Measurements from ENCODE around the gene WNT7A. TPM values are rescaled to one million over a fixed set of nuclear protein-coding genes. Genes with fewer than 3 reads are reported as not detected.

WNT7A gene
- polyA plus RNA-seq, 4 donors: 0.01 TPM; not detected in 3

DNA sequence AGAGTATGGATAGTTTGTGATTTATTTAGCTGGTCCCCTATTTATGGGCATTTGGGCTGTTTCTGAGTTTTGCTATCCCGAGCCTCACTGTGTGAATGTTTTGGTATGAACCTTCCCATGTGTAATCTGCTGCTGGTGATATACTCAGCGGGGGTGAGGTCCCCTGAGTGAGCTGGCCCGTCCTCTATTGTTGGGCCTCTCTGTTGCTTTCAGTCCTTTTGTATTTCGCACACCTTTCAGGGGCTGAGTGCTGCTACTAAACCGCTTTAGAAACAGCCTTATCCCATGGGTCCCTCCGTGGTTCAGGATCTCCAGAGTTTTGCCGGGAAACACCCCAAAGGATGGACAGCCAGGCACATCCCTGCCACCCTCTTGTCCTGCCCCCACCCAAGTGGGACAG is 94.5 kb downstream of the WNT7A start:
- H3K27ac ChIP-seq (ENCODE audit: low read depth in 1 of 3, low read length in 2 of 3): no peak overlapping the region
- FAIRE-seq: no peak
- H3K9me3 ChIP-seq (ENCODE audit: control insufficient read depth in 2 of 2, insufficient read depth in 1 of 2, low read depth in 1 of 2, low read length in 1 of 2): no peaks in the 10 kb centered on the region
- peaks cover 0 to 13% (median 0%) of the 10 kb centered on the region in 3 donors for H3K27me3 ChIP-seq (ENCODE audit: control insufficient read depth in 3 of 3, insufficient read depth in 3 of 3, low read length in 3 of 3)
- no peak for DNase-seq
- WGBS, 3 donors: 72 to 77% (median 73%) methylated on average over 7 of the region's 7 CpGs
- no peaks in the 10 kb centered on the region for H3K4me1 ChIP-seq (ENCODE audit: control insufficient read depth in 3 of 3, insufficient read depth in 2 of 3, low read depth in 1 of 3, low read length in 2 of 3)
- H3K4me3 ChIP-seq (ENCODE audit: low read depth in 1 of 3, low read length in 3 of 3): no peak overlapping the region
- no peaks in the 10 kb centered on the region for H3K36me3 ChIP-seq (ENCODE audit: control insufficient read depth in 3 of 3, insufficient read depth in 2 of 3, low read depth in 1 of 3, low read length in 3 of 3)

- no peaks in the 10 kb centered on the region for H3K4me1 ChIP-seq (ENCODE audit: control insufficient read depth in 3 of 3, insufficient read depth in 2 of 3, low read depth in 1 of 3, low read length in 2 of 3)
- no peak overlapping the region for H3K4me3 ChIP-seq (ENCODE audit: low read depth in 1 of 3, low read length in 3 of 3)
- FAIRE-seq (no peak), DNase-seq (no peak)
- H3K27me3 ChIP-seq (ENCODE audit: control insufficient read depth in 3 of 3, insufficient read depth in 3 of 3, low read length in 3 of 3): peaks cover 0 to 10% (median 0%) of the 10 kb centered on the region in 3 donors
- H3K36me3 ChIP-seq (ENCODE audit: control insufficient read depth in 3 of 3, insufficient read depth in 2 of 3, low read depth in 1 of 3, low read length in 3 of 3): no peaks in the 10 kb centered on the region
- no peak overlapping the region for H3K27ac ChIP-seq (ENCODE audit: low read depth in 1 of 3, low read length in 2 of 3)
- no peaks in the 10 kb centered on the region for H3K9me3 ChIP-seq (ENCODE audit: control insufficient read depth in 2 of 2, insufficient read depth in 1 of 2, low read depth in 1 of 2, low read length in 1 of 2)
- WGBS, 3 donors: 58 to 70% (median 58%) methylated on average over 8 of the region's 8 CpGs
These were observed 96.4 kb downstream of the WNT7A start for GRCh38 chr3:13783476-13783875.

DNA sequence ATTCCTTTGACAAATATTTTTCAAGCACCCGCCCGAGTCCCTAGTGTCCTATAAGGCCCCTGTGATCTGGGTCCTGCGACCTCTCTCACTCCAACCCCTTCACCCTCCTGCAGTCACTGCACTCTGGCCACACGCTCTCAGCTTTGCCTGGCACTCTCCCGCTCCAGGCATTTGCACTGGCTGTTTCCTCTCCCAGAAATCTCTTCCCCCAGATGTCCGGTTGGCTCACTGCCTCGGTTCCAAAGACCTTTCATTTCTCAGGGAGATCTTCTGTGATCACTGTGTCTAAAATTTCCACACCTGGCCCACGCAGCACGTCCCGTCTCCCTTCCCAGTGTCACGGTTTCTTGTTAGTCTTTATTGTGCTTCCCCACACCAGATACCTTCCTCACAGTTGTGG is 97.4 kb downstream of the WNT7A start:
- FAIRE-seq (no peak), DNase-seq (no peak)
- no peak overlapping the region for H3K4me3 ChIP-seq (ENCODE audit: low read depth in 1 of 3, low read length in 3 of 3)
- peaks cover 0 to 10% (median 0%) of the 10 kb centered on the region in 3 donors for H3K27me3 ChIP-seq (ENCODE audit: control insufficient read depth in 3 of 3, insufficient read depth in 3 of 3, low read length in 3 of 3)
- 36 to 46% (median 38%) methylated on average over 11 of the region's 11 CpGs for WGBS, 3 donors
- H3K4me1 ChIP-seq (ENCODE audit: control insufficient read depth in 3 of 3, insufficient read depth in 2 of 3, low read depth in 1 of 3, low read length in 2 of 3): no peaks in the 10 kb centered on the region
- H3K27ac ChIP-seq (ENCODE audit: low read depth in 1 of 3, low read length in 2 of 3): no peak overlapping the region
- no peaks in the 10 kb centered on the region for H3K36me3 ChIP-seq (ENCODE audit: control insufficient read depth in 3 of 3, insufficient read depth in 2 of 3, low read depth in 1 of 3, low read length in 3 of 3)
- H3K9me3 ChIP-seq (ENCODE audit: control insufficient read depth in 2 of 2, insufficient read depth in 1 of 2, low read depth in 1 of 2, low read length in 1 of 2): no peaks in the 10 kb centered on the region

GRCh38 chr3:13781417-13781816 is 98.5 kb downstream of the WNT7A start:
- Histone ChIP-seq H3K36me3 (ENCODE audit: control insufficient read depth in 3 of 3, insufficient read depth in 2 of 3, low read depth in 1 of 3, low read length in 3 of 3) (no peaks in the 10 kb centered on the region), H3K27ac (ENCODE audit: low read depth in 1 of 3, low read length in 2 of 3) (no peak overlapping the region), H3K9me3 (ENCODE audit: control insufficient read depth in 2 of 2, insufficient read depth in 1 of 2, low read depth in 1 of 2, low read length in 1 of 2) (no peaks in the 10 kb centered on the region), H3K27me3 (ENCODE audit: control insufficient read depth in 3 of 3, insufficient read depth in 3 of 3, low read length in 3 of 3) (peaks cover 0 to 7% (median 0%) of the 10 kb centered on the region in 3 donors), H3K4me1 (ENCODE audit: control insufficient read depth in 3 of 3, insufficient read depth in 2 of 3, low read depth in 1 of 3, low read length in 2 of 3) (no peaks in the 10 kb centered on the region), H3K4me3 (ENCODE audit: low read depth in 1 of 3, low read length in 3 of 3) (no peak overlapping the region)
- no peak for DNase-seq
- no peak for FAIRE-seq
- 66 to 78% (median 68%) methylated on average over 5 of the region's 5 CpGs for WGBS, 3 donors

GRCh38 chr3:13780432-13781176 is 99.3 kb downstream of the WNT7A start:
- DNase-seq: no peak
- FAIRE-seq: no peak
- Histone ChIP-seq H3K4me1 (ENCODE audit: control insufficient read depth in 3 of 3, insufficient read depth in 2 of 3, low read depth in 1 of 3, low read length in 2 of 3) (no peaks in the 10 kb centered on the region), H3K9me3 (ENCODE audit: control insufficient read depth in 2 of 2, insufficient read depth in 1 of 2, low read depth in 1 of 2, low read length in 1 of 2) (no peaks in the 10 kb centered on the region), H3K36me3 (ENCODE audit: control insufficient read depth in 3 of 3, insufficient read depth in 2 of 3, low read depth in 1 of 3, low read length in 3 of 3) (no peaks in the 10 kb centered on the region), H3K27me3 (ENCODE audit: control insufficient read depth in 3 of 3, insufficient read depth in 3 of 3, low read length in 3 of 3) (peaks cover 0 to 7% (median 0%) of the 10 kb centered on the region in 3 donors), H3K27ac (ENCODE audit: low read depth in 1 of 3, low read length in 2 of 3) (no peak overlapping the region), H3K4me3 (ENCODE audit: low read depth in 1 of 3, low read length in 3 of 3) (no peak overlapping the region)
- 54 to 62% (median 62%) methylated on average over 11 of the region's 11 CpGs for WGBS, 3 donors

DNA sequence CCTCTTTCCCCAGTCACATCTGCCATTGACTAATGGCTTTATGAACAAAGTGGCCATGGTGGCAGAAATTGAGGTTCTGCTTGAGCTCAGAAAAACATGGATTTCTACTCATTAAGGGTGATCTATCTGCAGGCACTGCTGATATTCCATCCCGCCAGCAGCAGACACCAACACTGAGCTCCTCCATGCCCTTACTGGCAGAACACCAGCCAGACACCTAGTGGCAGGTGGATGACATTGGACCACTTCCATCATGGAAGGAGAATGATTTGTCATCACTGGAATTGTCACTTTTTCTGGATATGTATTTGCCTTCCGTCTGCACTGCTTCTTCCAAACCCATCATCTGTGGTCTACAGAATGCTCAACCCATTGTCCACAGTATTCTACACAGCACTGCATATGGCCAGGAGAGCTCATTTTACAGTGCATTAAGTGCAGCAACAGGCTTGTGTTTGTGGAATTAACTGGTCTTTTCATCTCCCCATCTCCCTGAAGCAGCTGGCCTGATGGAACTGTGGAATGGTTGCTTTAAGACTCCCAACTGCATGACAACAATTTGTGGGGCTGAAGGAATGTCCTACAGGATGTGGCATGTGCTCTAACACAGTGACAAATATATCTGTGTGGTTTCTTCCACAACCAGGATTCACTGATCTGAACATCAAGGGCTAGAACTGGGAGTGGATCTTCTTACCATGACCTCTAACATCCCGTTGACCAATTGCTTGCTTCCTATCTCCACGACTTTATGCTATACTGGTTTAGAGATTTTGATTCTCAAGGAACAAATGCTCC is 103.4 kb downstream of the WNT7A start:
- Histone ChIP-seq H3K36me3 (ENCODE audit: control insufficient read depth in 3 of 3, insufficient read depth in 2 of 3, low read depth in 1 of 3, low read length in 3 of 3) (no peaks in the 10 kb centered on the region), H3K4me1 (ENCODE audit: control insufficient read depth in 3 of 3, insufficient read depth in 2 of 3, low read depth in 1 of 3, low read length in 2 of 3) (no peaks in the 10 kb centered on the region), H3K4me3 (ENCODE audit: low read depth in 1 of 3, low read length in 3 of 3) (no peak overlapping the region), H3K27ac (ENCODE audit: low read depth in 1 of 3, low read length in 2 of 3) (no peak overlapping the region), H3K27me3 (ENCODE audit: control insufficient read depth in 3 of 3, insufficient read depth in 3 of 3, low read length in 3 of 3) (no peaks in the 10 kb centered on the region), H3K9me3 (ENCODE audit: control insufficient read depth in 2 of 2, insufficient read depth in 1 of 2, low read depth in 1 of 2, low read length in 1 of 2) (no peaks in the 10 kb centered on the region)
- FAIRE-seq (no peak), DNase-seq (no peak)
- 64 to 77% (median 69%) methylated on average over 4 of the region's 4 CpGs for WGBS, 3 donors

GRCh38 chr3:13772885-13773745 is 106.8 kb downstream of the WNT7A start:
- H3K36me3 ChIP-seq (ENCODE audit: control insufficient read depth in 3 of 3, insufficient read depth in 2 of 3, low read depth in 1 of 3, low read length in 3 of 3): no peaks in the 10 kb centered on the region
- no peak overlapping the region for H3K4me3 ChIP-seq (ENCODE audit: low read depth in 1 of 3, low read length in 3 of 3)
- no peak for FAIRE-seq
- no peaks in the 10 kb centered on the region for H3K27me3 ChIP-seq (ENCODE audit: control insufficient read depth in 3 of 3, insufficient read depth in 3 of 3, low read length in 3 of 3)
- DNase-seq: no peak
- H3K9me3 ChIP-seq (ENCODE audit: control insufficient read depth in 2 of 2, insufficient read depth in 1 of 2, low read depth in 1 of 2, low read length in 1 of 2): no peaks in the 10 kb centered on the region
- no peak overlapping the region for H3K27ac ChIP-seq (ENCODE audit: low read depth in 1 of 3, low read length in 2 of 3)
- H3K4me1 ChIP-seq (ENCODE audit: control insufficient read depth in 3 of 3, insufficient read depth in 2 of 3, low read depth in 1 of 3, low read length in 2 of 3): peaks cover 0 to 11% (median 0%) of the 10 kb centered on the region in 3 donors
- 84 to 90% (median 86%) methylated on average over 18 of the region's 18 CpGs for WGBS, 3 donors

DNA sequence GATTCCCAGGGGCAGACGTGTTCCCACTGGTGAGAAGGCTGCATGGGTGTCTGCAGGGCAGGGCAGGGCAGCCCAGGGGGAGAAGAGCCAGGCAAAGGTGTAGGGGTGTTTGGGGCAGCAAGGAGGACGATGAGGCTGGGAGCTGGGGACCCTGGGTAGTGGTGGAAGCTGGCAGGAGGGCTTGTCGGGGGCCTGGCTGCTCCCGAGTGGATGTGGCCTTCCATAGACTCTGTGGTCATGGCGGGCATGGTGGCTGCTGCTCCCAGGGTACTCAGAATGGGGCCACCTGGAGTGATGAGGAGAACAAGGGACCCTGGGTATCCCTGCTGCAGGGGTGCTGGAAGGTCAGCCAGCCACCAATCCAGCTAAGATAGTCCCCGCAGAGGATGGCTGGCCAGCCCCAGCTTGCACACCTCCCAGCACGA is 107.5 kb downstream of the WNT7A start:
- H3K27me3 ChIP-seq (ENCODE audit: control insufficient read depth in 3 of 3, insufficient read depth in 3 of 3, low read length in 3 of 3): no peaks in the 10 kb centered on the region
- WGBS, 3 donors: 75 to 92% (median 81%) methylated on average over 5 to 7 of the region's 7 CpGs
- no peaks in the 10 kb centered on the region for H3K36me3 ChIP-seq (ENCODE audit: control insufficient read depth in 3 of 3, insufficient read depth in 2 of 3, low read depth in 1 of 3, low read length in 3 of 3)
- H3K4me1 ChIP-seq (ENCODE audit: control insufficient read depth in 3 of 3, insufficient read depth in 2 of 3, low read depth in 1 of 3, low read length in 2 of 3): peaks cover 0 to 11% (median 0%) of the 10 kb centered on the region in 3 donors
- FAIRE-seq (no peak), DNase-seq (no peak)
- no peaks in the 10 kb centered on the region for H3K9me3 ChIP-seq (ENCODE audit: control insufficient read depth in 2 of 2, insufficient read depth in 1 of 2, low read depth in 1 of 2, low read length in 1 of 2)
- no peak overlapping the region for H3K4me3 ChIP-seq (ENCODE audit: low read depth in 1 of 3, low read length in 3 of 3)
- H3K27ac ChIP-seq (ENCODE audit: low read depth in 1 of 3, low read length in 2 of 3): no peak overlapping the region

All from small intestine (tissue), 7 donors.